Measurements from ENCODE around the gene CCZ1. TPM values are rescaled to one million over a fixed set of nuclear protein-coding genes. Genes with fewer than 3 reads are reported as not detected.
A peak's percentile ranks its signal among the peaks of the same experiment; 100 is the strongest.
"Not testable (repeated sequence)": the region's sequence is repeated elsewhere in the genome, so short reads cannot be mapped to it uniquely, and the experiment has no call there.

The CCZ1 gene
- total RNA-seq (2013; cell fraction: nucleolus; rRNA removed) = 50.3 and 51.5 TPM in 2 replicates
- total RNA-seq (2014; rRNA removed) (56.4 and 64.8 TPM in 2 replicates), total RNA-seq (2014; rRNA removed; fragmentation: Illumina TruSeq; extraction: Trizol) (59.5 and 63.6 TPM in 2 replicates), total RNA-seq (2021) (59.5 and 69.1 TPM in 2 replicates), polyA plus RNA-seq (2011; rRNA removed) (80.0 and 112 TPM in 2 replicates), polyA plus RNA-seq (2014; fragmentation: Illumina TruSeq; extraction: Trizol) (74.3 and 94.5 TPM in 2 replicates), polyA plus RNA-seq (2014; fragmentation: Nextera tagmentation; extraction: Ambion mirVana) (10 to 100 TPM; 26.6 to 47.2 TPM), polyA plus RNA-seq (2014; rRNA removed) (44.8 and 63.2 TPM in 2 replicates), polyA plus RNA-seq (2016; fragmentation: Nextera tagmentation; extraction: Ambion mirVana) (100 to 1,000 TPM in 1 of 2 experiments, 10 to 100 TPM in 1; 99.1 to 109 TPM), polyA minus RNA-seq (2011; rRNA and poly(A)+ RNA removed) (27.8 and 36.4 TPM in 2 replicates), Bru-seq, nascent RNA (percentile 70 among the genes with signal in this experiment), BruChase-seq, experiment 1, labeled RNA remaining after a 6-hour chase (percentile 80 among the genes with signal in this experiment), BruChase-seq, experiment 2, labeled RNA remaining after a 2-hour chase (percentile 79 among the genes with signal in this experiment)
- 27.5 TPM for polyA plus RNA-seq (2011; ENCODE audit: low read depth)
- polyA plus RNA-seq (2011; cell fraction: cytosol; rRNA removed) = 27.0 TPM in 2 replicates
- 27.7 and 35.2 TPM in 2 replicates for polyA plus RNA-seq (2011; cell fraction: nucleus; rRNA removed)
- polyA plus RNA-seq (2012) = 33.1 and 43.6 TPM in 2 replicates
- 13.5 and 15.9 TPM in 2 replicates for polyA minus RNA-seq (2011; cell fraction: cytosol; rRNA and poly(A)+ RNA removed)
- polyA minus RNA-seq (2011; cell fraction: nucleus; rRNA and poly(A)+ RNA removed) = 10.4 and 14.8 TPM in 2 replicates
- long read RNA-seq, experiment 1, transcript CCZ1-201 (15 exons, 1,802 nt) = major isoform, 8 of 8 reads
- long read RNA-seq, experiment 1, partial matches to known transcripts = 0 of 8 reads
- long read RNA-seq, experiment 1, other reads (novel, unspliced or antisense) = 0 of 8 reads
- long read RNA-seq, experiment 2, transcript CCZ1-201 (15 exons, 1,802 nt) = major isoform, 15 of 31 reads
- long read RNA-seq, experiment 2, partial matches to known transcripts = 12 of 31 reads
- long read RNA-seq, experiment 2, other reads (novel, unspliced or antisense) = 4 of 31 reads

GRCh38 chr7:5898480-5899224, at the start of gene CCZ1:
TSS of gene CCZ1 (plus strand) at chr7:5898733. CDS start at chr7:5898800, 67 bp downstream.
- peak within 1 kb of the TSS; percentile 35; the same call in 1 of the 2 replicates for H3K9ac ChIP-seq (ENCODE audit: control insufficient read depth, insufficient read depth, low read length)
- DNase-seq (ENCODE audit: low read depth, low spot score); BruUV-seq (replicated peaks); H3K36me3 ChIP-seq (ENCODE audit: control insufficient read depth in 2 of 2, insufficient read depth in 2 of 2, low read length in 1 of 2); H3K79me2 ChIP-seq (ENCODE audit: control insufficient read depth, insufficient read depth, low read length); in situ Hi-C loops (cut with MboI); H3K4me1 ChIP-seq (ENCODE audit: control insufficient read depth, insufficient read depth, low read length); CTCF ChIA-PET; H3K27me3 ChIP-seq (replicated peaks in 1 of 2; ENCODE audit: control insufficient read depth in 2 of 2, insufficient read depth in 2 of 2, low read length in 1 of 2); SMC1A ChIA-PET (ENCODE audit: uncharacterized antibody, unreplicated experiment); H3K27ac ChIP-seq (ENCODE audit: control insufficient read depth, insufficient read depth); intact Hi-C loops (cut with micrococcal nuclease; ENCODE audit: unreplicated experiment); H3K9me3 ChIP-seq (replicated peaks; ENCODE audit: control insufficient read depth, insufficient read depth, low read length); POLR2A ChIA-PET; RAD21 ChIA-PET (ENCODE audit: unreplicated experiment); H4K20me1 ChIP-seq (ENCODE audit: control insufficient read depth, insufficient read depth): not testable (repeated sequence)
- H3K4me3 ChIP-seq = peak within 1 kb of the TSS; percentile 53; the same call in 1 of the 2 replicates
- TF ChIP-seq NR2C1 (IDR thresholded peaks at IDR 0.05) (peak; percentile 88), CREM (IDR thresholded peaks at IDR 0.05; ENCODE audit: low read depth) (0 out of 2 replicates have a peak, but pooled peaks have one; percentile 17), ZBTB40 (IDR thresholded peaks at IDR 0.05; ENCODE audit: borderline replicate concordance) (peak; percentile 74; the same call in 1 of the 2 replicates), POLR2A (IDR thresholded peaks at IDR 0.05; ENCODE audit: low read depth, low read length) (peak; percentile 24; the same call in 1 of the 2 replicates), ETV6 (conservative IDR thresholded peaks at IDR 0.05 in 1 of 2, IDR thresholded peaks at IDR 0.05 in 1 of 2; ENCODE audit: borderline replicate concordance in 1 of 2, low read depth in 1 of 2) (peak in 1 of 2 experiments; percentile 91; a peak in 2 of 4 replicates), GABPA (IDR thresholded peaks at IDR 0.05; ENCODE audit: low read depth) (peak; percentile 82), CTCF (IDR thresholded peaks at IDR 0.05 in 2 of 3, conservative IDR thresholded peaks at IDR 0.05 in 1 of 3; ENCODE audit: control insufficient read depth in 2 of 3, extremely low read depth in 1 of 3, insufficient read depth in 1 of 3, low read depth in 3 of 3, low read length in 3 of 3) (peak; percentile 12 to 29 (median 20); a peak in 3 of 6 replicates), RUNX3 (IDR thresholded peaks at IDR 0.05; ENCODE audit: low read length) (0 out of 2 replicates have a peak, but pooled peaks have one; percentile 17), EGR1 (IDR thresholded peaks at IDR 0.05; ENCODE audit: borderline replicate concordance in 1 of 2, low read depth in 2 of 2, low read length in 2 of 2) (peak in 1 of 2 experiments; percentile 29; a peak in 1 of 3 replicates)
- peak within 1 kb of the TSS; percentile 33 for H3K4me2 ChIP-seq (ENCODE audit: control insufficient read depth, insufficient read depth)
- peak; percentile 95 for ATAC-seq
- under 1% methylated on average over 15 of the region's 64 CpGs for WGBS (ENCODE audit: insufficient coverage, insufficient replicate concordance, low lambda C conversion rate, missing lambda C conversion rate)
- H2AFZ ChIP-seq (ENCODE audit: control insufficient read depth, low read depth, low read length) = peak within 1 kb of the TSS; percentile 15; the same call in 1 of the 2 replicates
- FAIRE-seq = peak; percentile 96

Data from GM12878 (cell line).